Pulmonary artery endothelial cell (primary cell): ENCODE data around the gene RHOD. TPM values are rescaled to one million over a fixed set of nuclear protein-coding genes. Genes with fewer than 3 reads are reported as not detected.

Experiments used
- DNase-seq: peaks from one replicate; pipeline ENCODE4 v3.0.0-alpha.2; 2011; ENCODE audit warnings: low read depth, low spot score
- total RNA-seq: library from RNA; depleted of rRNA; stranded (reverse); fragments of >200 nt; gene quantifications from 2 replicates; pipeline ENCODE4 v1.2.3, GENCODE V29; 2014

RHOD gene
- total RNA-seq, 1 donor from 2014 or later, result 4.2 TPM

DNA sequence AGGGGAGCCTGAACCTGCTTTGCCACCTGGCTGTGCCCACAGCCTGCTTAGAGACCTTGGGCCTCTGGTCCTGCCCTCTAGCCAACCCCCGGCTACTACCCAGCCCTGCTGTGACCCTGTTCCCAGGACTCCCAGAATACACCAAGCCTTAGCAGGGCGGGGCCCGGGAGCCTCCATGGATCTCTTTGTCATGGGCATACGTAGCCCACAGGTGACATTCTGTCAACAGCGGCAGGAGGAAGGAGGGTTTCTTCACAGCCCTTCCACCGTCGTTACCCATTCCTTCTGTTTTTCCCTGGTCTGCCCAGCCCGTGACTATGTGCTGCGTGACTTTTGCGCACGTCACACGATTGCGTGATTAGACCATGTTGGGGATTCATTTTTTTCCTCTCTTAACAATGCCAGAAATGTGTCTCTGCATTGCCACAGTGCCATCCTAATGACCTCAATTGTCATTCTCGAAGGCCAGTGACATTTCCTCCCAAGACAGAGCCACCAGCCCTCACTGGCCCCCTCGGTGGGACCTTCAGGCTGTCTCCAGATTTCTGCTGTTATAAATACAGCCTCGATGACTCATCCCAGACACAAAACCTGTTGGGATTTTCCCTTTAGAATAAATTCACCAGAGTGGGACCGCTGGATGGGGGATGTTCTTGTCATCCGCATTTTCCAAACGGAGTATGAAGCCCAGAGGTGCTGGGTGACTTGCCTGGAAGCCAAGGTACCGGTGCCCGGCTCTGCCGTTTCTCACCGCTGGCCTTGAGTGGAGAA is 24.7 kb upstream of the RHOD start:
- DNase-seq, result no peak

DNA sequence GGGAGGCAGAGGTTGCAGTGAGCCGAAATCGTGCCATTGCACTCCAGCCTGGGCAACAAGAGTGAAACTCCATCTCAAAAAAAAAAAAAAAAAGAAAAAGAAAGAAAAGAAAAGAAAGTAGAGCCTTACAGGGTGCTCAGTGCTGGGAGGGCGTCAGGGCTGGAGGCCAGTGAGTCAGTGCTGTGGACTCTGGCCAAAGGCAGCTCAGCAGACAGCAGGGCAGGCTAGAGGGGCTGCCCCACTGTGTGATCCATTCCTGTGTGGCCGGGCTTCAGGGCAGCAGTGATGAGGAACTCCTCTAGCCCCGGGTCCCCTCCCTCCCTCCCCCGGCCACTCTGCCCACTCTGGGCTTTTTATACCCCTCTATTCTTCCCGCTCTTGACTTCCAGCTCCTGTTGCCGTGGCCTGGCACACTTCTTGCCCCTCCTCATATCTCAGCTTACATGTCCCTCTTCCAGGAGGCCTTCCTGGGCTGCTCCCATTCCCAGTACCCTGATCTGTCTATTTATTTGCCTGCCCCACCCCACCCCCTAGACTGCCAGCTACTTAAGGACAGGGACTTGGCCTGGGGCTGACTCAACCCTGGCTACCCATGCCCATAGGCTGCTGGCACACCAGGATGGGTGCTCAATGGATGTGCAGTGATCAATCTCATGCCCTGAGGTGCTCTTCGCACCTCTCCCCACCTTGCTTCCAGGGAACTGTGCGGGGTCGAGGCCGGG is 23.7 kb upstream of the RHOD start:
- no peak for DNase-seq

DNA sequence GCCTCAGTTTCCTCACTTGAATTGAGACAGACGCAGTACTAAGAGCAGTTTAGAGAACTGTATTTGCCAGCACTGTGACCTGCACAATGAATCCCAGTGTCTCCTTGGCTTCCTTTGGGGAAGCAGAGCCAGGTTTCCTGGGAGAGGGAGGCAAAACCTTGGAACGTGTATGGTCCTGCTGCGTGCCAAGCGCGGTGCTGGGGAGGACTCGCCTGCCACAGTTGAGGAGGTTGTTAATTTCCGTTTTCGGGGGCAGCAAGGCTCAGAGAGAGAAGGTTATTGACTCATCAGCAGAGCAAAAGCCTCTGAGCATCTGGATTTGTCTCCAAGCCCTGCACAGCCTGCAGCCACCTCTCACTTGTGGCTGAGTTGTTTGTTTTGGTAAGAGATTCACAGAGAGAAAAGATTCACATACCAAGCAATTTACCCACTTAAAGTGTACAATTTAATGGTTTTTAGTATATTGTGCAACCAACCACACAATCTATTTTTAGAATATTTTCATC is 22.9 kb upstream of the RHOD start:
- DNase-seq, result no peak

DNA sequence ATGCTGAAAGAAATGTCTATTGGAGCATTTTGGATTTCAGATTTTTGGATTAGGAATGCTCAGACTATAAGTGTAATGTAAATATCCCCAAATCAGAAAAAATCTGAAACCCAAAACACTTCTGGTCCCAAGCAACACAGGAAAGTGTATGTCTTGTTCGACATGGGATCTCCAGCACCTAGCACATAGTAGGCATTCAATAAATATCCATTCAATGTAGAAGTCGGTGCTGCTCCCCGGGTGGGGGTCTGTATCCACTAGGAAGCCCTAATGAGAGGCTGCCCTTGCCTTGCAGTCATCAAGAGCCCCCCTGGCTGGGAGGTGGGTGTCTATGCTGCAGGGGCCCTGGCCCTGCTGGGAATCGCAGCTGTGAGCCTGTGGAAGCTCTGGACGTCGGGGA is 22.3 kb upstream of the RHOD start:
- DNase-seq, result no peak

DNA sequence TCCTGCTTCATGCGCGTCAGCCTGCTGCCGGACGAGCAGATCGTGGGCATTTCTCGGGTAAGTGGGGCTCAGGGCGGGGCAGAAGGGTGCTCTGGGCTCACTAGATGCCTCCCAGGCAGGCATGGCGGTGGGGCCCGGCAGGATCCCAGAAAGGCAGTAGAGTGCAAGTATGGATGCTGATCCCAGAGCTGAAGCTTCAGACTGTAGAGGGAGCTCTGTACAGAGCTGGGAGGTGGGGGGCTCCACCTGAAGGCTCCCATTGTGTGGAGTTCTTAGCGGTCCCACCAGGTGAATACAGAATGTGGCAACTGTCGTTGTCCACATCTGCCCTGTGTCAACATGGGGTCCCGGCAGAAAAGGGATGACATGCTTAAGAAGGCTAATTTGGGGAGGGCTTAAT is 16.5 kb upstream of the RHOD start:
- DNase-seq, result no peak

DNA sequence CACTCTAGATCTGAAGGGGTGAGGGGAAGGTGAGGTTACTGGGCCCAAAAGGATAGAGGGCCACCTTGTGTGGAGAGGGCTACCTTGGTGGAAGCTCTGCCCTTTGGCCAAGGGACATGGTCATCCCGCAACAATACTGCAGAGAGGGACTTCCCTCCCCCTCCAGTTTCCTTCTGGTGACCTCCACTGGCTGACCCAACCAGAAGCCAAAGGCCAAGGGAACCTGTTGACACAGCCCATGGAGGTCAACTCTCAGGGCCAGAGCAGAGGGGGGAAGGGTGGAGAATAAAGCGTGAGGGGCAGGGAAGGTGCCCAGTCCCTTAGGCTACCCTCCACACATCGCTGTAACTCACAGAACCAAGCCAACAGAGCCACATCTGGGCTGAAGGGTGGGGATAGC is 15.0 kb upstream of the RHOD start:
- DNase-seq, result no peak

DNA sequence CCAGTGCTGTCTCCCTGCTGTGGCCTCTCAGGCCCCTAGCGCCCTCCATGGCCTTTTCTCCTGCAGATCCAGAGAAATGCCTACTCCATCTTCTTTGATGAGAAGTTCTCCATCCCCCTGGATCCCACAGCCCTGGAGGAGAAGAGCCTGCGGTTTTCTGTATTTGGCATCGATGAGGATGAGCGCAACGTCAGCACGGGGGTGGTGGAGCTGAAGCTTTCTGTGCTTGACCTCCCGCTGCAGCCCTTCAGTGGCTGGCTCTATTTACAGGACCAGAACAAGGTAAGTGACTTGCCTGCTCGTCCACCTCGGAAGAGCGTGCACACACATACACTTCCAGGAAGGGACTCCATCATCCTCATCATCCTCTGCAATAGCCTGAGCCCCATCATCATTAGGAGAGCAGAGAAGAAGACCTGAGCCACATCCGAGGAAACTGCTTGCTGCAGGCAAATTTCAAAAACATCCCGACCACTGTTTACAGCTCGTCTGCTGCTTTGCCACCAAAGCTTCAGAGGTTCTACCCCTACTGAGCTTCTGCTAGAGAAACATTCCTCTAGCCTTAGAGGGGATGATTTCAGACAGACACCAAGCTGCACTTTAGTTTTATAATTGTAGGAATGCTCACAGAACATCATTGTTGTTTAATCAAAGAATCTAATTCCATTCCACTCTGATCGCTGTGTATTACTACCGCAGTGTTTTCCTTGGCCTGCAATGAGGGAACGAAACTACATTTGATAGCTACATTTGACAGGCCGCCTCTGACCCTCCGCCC is 12.9 kb upstream of the RHOD start:
- no peak for DNase-seq

DNA sequence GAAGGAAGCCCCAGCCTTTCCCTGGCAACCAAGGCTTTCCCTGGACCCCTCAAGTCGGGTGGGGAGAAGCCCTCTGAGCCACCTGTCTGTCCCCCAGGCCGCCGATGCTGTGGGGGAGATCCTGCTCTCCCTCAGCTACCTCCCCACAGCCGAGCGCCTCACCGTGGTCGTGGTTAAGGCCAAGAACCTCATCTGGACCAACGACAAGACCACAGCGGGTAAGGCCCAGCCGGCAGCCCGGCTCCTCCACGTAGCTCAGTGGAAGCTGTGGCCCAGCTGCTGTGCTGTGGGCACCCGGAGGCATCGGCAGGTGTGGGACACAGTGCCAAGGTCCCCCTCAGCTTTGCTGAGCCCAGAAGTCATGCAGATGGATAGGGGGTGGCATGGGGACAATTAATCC is 12.2 kb upstream of the RHOD start:
- no peak for DNase-seq

DNA sequence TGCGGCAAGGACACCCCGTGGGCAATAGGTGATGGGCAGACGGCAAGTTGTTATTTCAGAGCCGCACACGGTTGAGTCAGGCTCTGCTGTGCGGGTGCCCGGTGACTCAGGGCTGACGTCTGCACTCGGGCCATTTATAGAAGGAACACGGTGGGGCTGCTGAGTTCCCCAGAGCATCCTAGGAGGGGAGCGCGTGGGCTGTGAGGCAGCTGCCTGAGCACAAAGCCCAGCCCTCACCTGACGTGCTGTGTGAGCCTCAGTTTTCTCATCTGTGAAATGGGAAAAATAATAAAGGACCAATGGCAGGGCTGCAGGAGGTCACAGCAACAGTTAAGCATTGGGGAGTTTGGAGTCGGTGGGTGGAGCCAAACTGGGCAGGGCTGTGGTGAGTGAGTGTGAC is 11.3 kb upstream of the RHOD start:
- no peak for DNase-seq

DNA sequence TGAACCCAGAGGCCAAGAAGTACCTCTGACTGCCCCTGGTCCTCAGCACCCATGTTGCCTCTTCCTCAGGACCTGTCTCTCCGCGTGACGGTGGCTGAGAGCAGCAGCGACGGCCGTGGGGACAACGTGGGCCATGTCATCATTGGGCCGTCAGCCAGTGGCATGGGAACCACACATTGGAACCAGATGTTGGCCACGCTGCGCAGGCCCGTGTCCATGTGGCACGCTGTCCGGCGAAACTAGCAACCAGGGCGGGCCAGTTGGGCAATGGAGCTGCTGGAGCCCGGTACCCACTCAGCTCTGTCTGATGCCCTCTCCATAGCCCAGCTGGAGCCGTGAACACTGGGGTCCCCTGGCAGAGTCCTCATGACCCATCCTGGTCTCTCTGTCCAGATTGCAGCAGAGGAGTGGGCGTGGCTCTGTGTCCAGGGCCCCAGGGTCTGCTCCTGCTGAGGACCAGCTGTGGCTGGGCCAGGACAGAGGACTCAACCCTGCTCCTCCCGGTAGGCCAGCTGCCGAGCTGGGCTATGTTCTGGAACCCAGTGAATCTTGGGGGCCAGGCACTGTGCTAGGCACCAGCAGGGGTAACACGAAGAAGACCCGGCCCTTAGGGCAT is 8.0 kb upstream of the RHOD start:
- DNase-seq, result no peak

DNA sequence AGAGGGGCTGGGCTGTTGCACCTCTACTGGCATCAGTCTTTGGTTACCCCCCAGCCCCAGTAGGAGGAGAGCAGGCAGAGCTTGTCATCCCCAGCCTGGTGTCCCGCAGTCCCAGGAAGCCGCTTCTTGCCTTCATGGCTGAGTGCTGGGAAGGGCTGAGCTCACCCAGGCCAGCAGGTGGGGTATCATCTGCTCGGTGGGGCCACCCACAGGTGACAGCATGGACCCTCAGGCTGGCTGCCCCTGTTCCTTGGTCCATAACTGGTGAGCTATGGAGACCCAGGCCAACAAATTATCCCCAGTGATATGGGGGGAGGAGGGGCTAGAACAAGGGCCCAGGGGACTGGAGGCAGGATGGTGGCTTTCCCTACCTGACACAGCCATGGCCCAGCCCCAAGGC is 6.5 kb upstream of the RHOD start:
- no peak for DNase-seq

DNA sequence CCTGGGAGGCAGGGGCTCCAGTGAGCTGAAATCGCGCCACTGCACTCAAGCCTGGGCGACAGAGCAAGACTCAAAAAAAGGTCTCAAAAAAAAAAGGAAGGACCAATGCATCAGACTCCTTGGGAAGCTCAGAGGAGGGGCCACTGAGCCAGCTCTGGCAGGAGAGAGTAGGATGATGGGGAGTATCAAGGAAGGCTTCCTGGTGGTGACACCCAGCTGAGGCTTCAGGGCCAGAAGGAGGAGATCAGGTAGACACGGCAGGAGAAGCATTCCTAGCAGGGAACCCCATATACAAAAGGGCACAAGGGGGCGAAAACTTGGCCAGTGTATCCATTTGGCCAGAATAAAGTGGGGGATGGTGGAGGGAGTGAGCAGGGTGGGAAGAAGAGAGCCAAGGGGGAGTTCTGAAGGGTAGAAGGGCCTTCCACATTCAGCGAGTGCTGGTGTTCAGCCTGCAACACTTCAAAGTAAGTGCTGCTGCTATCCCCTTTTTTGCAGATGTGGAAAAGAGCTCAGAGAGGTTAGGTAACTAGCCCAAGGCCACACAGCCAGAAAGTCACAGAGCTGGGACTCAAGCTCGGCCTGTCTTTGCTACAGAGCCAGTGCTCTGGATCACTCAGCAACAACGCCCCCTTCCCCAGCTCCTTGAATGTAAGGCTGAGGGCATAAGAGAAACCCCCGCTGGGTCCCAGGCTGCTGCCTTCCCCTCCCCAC is 5.3 kb upstream of the RHOD start:
- no peak for DNase-seq

DNA sequence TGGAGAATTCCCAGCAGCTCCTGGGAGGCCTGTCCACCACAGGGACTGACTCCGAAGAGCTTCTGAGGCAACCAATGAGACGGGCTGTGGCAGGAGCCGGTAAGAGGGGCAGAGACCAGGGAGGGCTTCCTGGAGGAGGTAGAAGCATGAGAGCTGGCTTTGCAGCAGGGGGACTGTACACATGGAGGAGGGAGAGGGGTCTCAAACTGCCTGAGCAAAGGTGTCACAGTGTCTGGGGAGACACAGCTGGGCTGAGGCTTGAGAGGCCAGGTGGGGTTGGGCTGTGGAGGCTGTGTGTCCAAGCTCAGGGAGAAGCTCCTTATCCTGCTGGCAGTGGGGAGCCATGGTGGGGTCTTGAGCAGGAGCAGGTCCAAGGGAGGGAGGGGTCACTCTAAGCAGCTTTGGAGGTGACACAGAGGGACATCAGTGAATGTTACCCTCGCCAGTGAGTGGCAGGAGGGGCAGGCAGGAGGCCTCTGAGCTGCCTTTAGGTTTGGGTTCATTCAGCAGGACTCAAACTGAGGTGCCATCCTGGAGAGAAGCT is 4.6 kb upstream of the RHOD start:
- no peak for DNase-seq

DNA sequence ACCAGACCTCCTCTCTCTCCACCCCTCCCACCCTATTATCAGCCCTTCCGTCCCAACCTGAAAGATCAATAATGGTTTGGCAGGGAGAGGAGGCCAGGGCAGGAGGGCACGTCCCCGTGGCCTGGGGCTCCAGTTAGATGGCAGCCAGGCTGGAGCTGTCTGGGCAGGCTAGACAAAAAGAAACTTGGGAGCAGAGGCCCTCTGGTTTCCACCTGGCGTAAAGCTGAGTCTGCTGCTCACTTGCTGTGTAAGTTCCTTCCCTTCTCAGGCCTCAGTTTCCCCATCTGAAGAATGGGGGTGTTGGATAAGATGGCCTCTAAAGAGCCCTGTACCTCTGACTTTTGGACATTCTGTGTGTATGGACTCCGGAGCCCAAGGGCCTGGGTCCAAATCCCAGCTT is 3.8 kb upstream of the RHOD start:
- DNase-seq, result no peak

DNA sequence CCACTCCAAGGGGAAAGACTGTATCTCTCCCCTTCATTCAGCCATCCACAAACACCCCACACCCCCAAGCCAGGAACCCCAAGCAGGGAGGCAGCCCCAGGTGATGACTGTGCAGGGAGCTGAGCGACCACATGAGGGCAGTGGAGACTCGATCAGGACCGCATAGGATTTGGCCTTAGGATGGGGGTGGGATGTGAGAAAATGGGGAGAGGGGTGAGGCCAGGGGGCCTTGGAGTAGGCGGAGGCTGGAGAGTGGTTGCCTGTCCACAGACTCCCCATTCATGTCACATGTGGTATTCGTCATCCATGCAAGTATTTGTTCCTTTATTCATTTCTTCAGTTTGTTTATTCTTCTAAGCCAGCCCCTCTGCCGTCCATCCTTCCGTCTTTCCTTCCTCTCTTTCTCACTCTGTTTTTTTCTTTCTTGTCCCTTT is 2.7 kb upstream of the RHOD start:
- no peak for DNase-seq

DNA sequence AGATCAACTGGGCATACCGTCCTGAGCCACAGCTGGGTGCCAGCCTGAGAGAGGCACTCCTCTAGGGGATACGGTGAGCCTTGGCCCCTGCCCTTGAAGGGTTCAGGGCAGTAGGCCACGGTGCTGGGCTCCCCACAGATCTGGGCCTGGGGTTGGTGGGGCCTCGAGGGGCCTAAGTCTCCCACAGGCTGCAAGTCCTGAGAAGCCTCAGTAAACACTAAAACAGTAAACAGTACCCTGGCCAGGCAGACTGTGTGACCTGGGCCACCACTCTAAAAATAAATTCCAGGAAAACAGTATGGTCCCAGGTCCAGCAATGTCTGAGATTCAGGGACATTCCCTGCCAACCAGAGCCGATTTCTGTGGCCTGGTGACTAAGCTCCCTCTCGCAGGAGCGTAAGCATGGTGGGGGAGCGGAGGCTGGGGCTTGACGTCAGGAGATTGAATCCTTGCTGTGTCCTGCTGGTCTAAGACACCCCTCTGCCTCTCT is 2.3 kb upstream of the RHOD start:
- DNase-seq, result no peak

DNA sequence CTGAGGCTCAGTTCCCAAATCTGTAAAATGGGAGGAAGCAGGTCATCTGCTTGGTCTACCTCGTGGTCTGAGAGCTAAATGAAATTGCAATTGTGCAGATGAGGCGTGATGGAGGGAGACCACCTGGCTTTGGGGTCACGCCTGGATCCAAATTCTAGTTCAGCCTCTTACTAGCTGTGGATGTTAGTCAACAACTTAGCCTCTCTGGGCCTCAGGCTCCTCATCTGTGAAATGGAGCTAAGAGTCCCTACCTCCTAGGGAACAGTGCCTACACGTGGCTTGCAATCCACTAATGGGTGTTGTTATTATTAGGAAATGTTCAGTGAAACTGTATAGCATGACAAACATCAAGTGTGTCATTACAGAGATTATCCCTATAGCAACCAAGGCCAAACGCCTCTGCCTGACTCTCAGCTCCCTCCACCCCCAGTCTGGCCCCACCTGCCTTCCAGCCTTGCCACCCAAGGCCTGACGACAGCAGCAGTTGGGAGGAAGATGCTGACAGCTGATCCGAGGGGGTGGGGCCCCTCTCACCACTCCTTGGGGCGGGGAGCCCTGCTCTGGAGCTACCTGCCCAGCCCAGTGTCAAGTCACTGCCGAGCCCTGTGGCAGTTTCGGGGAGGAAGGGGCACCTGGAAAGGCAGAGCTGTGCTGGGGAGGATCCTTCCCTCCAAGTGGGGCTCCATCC is 1.7 kb upstream of the RHOD start:
- DNase-seq, result no peak

DNA sequence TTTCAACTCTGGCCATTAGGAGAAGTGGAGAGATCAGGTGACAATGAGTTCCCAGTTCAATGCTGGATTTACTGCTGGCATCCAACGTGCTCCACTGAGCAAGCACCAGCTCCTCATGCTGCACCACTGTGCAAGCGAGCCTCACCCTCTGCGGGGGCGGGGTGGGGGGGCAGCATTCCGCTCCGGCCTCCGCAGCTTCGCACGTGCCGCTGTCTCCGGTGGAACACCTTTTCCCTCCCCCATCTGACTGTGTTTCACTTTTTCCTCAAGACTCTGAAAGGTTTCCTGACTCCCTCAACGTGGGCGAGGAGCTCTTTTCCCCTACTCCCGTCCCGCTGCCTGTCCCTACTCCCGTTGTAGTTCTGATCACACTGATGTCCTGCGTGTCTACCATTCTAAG is 835 bp upstream of the RHOD start:
- no peak for DNase-seq

DNA sequence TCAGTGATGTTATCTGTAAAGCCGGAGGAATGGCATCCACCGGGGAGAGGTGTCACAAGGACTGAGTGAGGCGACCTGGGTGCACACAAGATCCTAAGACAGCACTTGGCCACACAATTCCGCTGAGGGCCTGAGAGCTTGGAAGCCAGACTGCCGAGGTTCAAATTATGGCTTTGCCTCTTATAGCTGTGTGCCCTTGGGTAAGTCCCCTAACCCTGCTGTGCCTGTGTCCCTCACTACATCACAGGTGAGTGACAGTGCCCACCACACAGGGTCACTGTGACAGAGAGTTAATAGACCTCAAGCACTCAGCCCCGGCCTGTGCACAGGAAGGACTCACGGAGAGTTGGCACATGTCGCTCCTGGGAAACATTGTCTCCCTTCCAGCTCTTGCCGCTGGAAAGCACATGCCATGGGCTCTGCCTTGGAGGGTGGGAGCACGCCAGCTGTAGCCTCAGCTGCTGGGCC is 592 bp downstream of the RHOD start:
- no peak for DNase-seq

DNA sequence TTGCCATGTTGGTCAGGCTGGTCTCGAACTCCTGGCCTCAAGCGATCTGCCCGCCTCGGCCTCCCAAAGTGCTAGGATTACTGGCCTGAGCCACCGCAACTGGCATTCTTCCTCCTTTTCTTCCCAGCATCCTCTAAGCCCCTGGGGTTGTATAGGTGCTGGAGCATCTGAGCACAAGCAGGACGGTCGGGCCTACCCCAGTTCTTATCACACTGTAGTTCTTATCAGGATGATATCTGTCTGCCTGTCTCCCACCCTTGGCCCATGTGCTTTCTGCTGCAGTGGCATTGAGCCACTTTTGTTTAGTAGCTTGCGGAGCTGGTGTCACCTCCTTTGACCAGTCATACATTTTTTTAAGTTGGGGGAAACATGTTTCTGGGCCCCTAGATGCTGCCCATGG is 1.9 kb downstream of the RHOD start:
- DNase-seq, result no peak
